Neural progenitor cell (in vitro differentiated cells): ENCODE data around the gene FGFR2. TPM values are rescaled to one million over a fixed set of nuclear protein-coding genes. Genes with fewer than 3 reads are reported as not detected.

ENCODE experiments used
- DNase-seq: peaks from one replicate; pipeline ENCODE4 v3.0.0-alpha.2; 2016; ENCODE audit warnings: low spot score
- H2AFZ ChIP-seq: fragments of 200-600 bp; sonication (generic); replicated peaks from 2 replicates; pipeline ENCODE4 v1.6.1; 2016; ENCODE audit warnings: antibody characterized with exemption
- H3F3A ChIP-seq: fragments of 200-600 bp; sonication (generic); 2 replicates; pipeline ENCODE4 v1.6.1; 2016; ENCODE audit warnings: antibody characterized with exemption, low read depth
- H3K27ac ChIP-seq: fragments of 200-600 bp; sonication (generic); 2 replicates; pipeline ENCODE4 v1.5.1; 2016; ENCODE audit warnings: mild to moderate bottlenecking
- H3K27me3 ChIP-seq: fragments of 200-600 bp; sonication (generic); 2 replicates; pipeline ENCODE4 v1.6.1; 2016; ENCODE audit warnings: mild to moderate bottlenecking, moderate library complexity
- H3K36me3 ChIP-seq: fragments of 200-600 bp; sonication (generic); 2 replicates; pipeline ENCODE4 v1.5.1; 2016
- H3K4me1 ChIP-seq: fragments of 200-600 bp; sonication (generic); 2 replicates; pipeline ENCODE4 v1.6.1; 2016; ENCODE audit warnings: mixed run types
- H3K4me2 ChIP-seq: fragments of 200-600 bp; sonication (generic); 2 replicates; pipeline ENCODE4 v1.6.1; 2016
- H3K4me3 ChIP-seq: fragments of 200-600 bp; sonication (generic); 2 replicates; pipeline ENCODE4 v1.5.1; 2016
- H3K79me2 ChIP-seq: fragments of 200-600 bp; sonication (generic); 2 replicates; pipeline ENCODE4 v1.6.1; 2016; ENCODE audit warnings: low read depth
- H3K9ac ChIP-seq: fragments of 200-600 bp; sonication (generic); 2 replicates; pipeline ENCODE4 v1.6.1; 2016
- H3K9me3 ChIP-seq: fragments of 200-600 bp; sonication (generic); 2 replicates; pipeline ENCODE4 v1.5.1; 2016; ENCODE audit warnings: low read depth
- H4K20me1 ChIP-seq: fragments of 200-600 bp; sonication (generic); 2 replicates; pipeline ENCODE4 v1.6.1; 2016; ENCODE audit warnings: low read depth
- H3K27ac Mint-ChIP-seq: 3 replicates; pipeline ENCODE4 v1.8.0; 2021; ENCODE audit warnings: mixed read lengths
- H3K27me3 Mint-ChIP-seq: 2 replicates; pipeline ENCODE4 v1.8.0; 2022; ENCODE audit warnings: low read depth, mild to moderate bottlenecking, inconsistent platforms, moderate library complexity, mixed read lengths; ENCODE audit not compliant: insufficient read depth
- H3K36me3 Mint-ChIP-seq: 3 replicates; pipeline ENCODE4 v1.8.0; 2021; ENCODE audit warnings: mixed read lengths
- H3K4me1 Mint-ChIP-seq: 3 replicates; pipeline ENCODE4 v1.8.0; 2021; ENCODE audit warnings: mixed read lengths
- H3K4me3 Mint-ChIP-seq: 3 replicates; pipeline ENCODE4 v1.8.0; 2021; ENCODE audit warnings: mild to moderate bottlenecking, moderate library complexity, mixed read lengths
- H3K9me3 Mint-ChIP-seq: 3 replicates; pipeline ENCODE4 v1.8.0; 2020; ENCODE audit warnings: mixed read lengths
- EZH2 ChIP-seq: fragments of 200-600 bp; sonication (generic); IDR thresholded peaks from 2 replicates; pipeline ENCODE4 v1.6.1; 2017; ENCODE audit warnings: antibody characterized with exemption, mild to moderate bottlenecking, moderate library complexity
- EZH2phosphoT487 ChIP-seq: fragments of 200-600 bp; sonication (generic); IDR thresholded peaks from 2 replicates; pipeline ENCODE4 v1.6.1; 2017; ENCODE audit warnings: antibody characterized with exemption
- total RNA-seq: library from RNA; depleted of rRNA; stranded (reverse); fragments of >200 nt; gene quantifications from 2 replicates; pipeline ENCODE4 v1.2.3, GENCODE V29; 2015; ENCODE audit warnings: low replicate concordance
- TF ChIP-seq, protein P1 (sequence below): fragments of 200-600 bp; sonication (generic); IDR thresholded peaks from 2 replicates; pipeline ENCODE4 v1.5.1; 2017; ENCODE audit warnings: antibody characterized with exemption, mild to moderate bottlenecking

The FGFR2 gene
- total RNA-seq, 1 donor from 2014 or later, result 99.1 TPM

GRCh38 chr10:121516093-121516865, 82.0 kb downstream of the FGFR2 start:
- H3K9me3 Mint-ChIP-seq, result no peaks in the 10 kb centered on the region
- peaks cover 54% of the 10 kb centered on the region for H3K36me3 Mint-ChIP-seq
- peaks cover 86% of the 10 kb centered on the region for H3K79me2 ChIP-seq
- H3F3A ChIP-seq, result no peaks in the 10 kb centered on the region
- no peaks in the 10 kb centered on the region for H3K4me1 ChIP-seq
- no peak overlapping the region for H3K27ac Mint-ChIP-seq
- no peak overlapping the region for H2AFZ ChIP-seq
- no peak overlapping the region for H3K4me3 ChIP-seq
- no peak overlapping the region for H3K27ac ChIP-seq
- no peak overlapping the region for H3K9ac ChIP-seq
- H3K27me3 ChIP-seq, result no peaks in the 10 kb centered on the region
- H3K4me3 Mint-ChIP-seq, result no peak overlapping the region
- no peaks in the 10 kb centered on the region for H3K36me3 ChIP-seq
- H3K9me3 ChIP-seq, result no peaks in the 10 kb centered on the region
- peaks cover 34% of the 10 kb centered on the region for H4K20me1 ChIP-seq
- H3K27me3 Mint-ChIP-seq, result peaks cover 8% of the 10 kb centered on the region
- no peak overlapping the region for H3K4me2 ChIP-seq
- H3K4me1 Mint-ChIP-seq, result peaks cover 15% of the 10 kb centered on the region
- TF ChIP-seq EZH2phosphoT487 (no peak), EZH2 (no peak)
- TF ChIP-seq, protein P1, sequence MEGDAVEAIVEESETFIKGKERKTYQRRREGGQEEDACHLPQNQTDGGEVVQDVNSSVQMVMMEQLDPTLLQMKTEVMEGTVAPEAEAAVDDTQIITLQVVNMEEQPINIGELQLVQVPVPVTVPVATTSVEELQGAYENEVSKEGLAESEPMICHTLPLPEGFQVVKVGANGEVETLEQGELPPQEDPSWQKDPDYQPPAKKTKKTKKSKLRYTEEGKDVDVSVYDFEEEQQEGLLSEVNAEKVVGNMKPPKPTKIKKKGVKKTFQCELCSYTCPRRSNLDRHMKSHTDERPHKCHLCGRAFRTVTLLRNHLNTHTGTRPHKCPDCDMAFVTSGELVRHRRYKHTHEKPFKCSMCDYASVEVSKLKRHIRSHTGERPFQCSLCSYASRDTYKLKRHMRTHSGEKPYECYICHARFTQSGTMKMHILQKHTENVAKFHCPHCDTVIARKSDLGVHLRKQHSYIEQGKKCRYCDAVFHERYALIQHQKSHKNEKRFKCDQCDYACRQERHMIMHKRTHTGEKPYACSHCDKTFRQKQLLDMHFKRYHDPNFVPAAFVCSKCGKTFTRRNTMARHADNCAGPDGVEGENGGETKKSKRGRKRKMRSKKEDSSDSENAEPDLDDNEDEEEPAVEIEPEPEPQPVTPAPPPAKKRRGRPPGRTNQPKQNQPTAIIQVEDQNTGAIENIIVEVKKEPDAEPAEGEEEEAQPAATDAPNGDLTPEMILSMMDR, result no peak
- no peak for DNase-seq

- Mint-ChIP-seq H3K36me3 (peaks cover 46% of the 10 kb centered on the region), H3K27me3 (peaks cover 3% of the 10 kb centered on the region), H3K27ac (no peak overlapping the region), H3K9me3 (no peaks in the 10 kb centered on the region), H3K4me3 (no peak overlapping the region), H3K4me1 (peaks cover 10% of the 10 kb centered on the region)
- H3K4me3 ChIP-seq, result no peak overlapping the region
- no peaks in the 10 kb centered on the region for H3K36me3 ChIP-seq
- no peaks in the 10 kb centered on the region for H3F3A ChIP-seq
- no peak overlapping the region for H3K4me2 ChIP-seq
- H4K20me1 ChIP-seq, result peaks cover 36% of the 10 kb centered on the region
- H3K27ac ChIP-seq, result no peak overlapping the region
- no peak overlapping the region for H2AFZ ChIP-seq
- TF ChIP-seq EZH2 (no peak), EZH2phosphoT487 (no peak)
- TF ChIP-seq, protein P1, result no peak
- H3K79me2 ChIP-seq, result peaks cover 85% of the 10 kb centered on the region
- no peak overlapping the region for H3K9ac ChIP-seq
- no peaks in the 10 kb centered on the region for H3K27me3 ChIP-seq
- DNase-seq, result no peak
- peaks cover 4% of the 10 kb centered on the region for H3K4me1 ChIP-seq
- no peaks in the 10 kb centered on the region for H3K9me3 ChIP-seq
Observed at GRCh38 chr10:121514141-121514865, 83.9 kb downstream of the FGFR2 start.

DNA sequence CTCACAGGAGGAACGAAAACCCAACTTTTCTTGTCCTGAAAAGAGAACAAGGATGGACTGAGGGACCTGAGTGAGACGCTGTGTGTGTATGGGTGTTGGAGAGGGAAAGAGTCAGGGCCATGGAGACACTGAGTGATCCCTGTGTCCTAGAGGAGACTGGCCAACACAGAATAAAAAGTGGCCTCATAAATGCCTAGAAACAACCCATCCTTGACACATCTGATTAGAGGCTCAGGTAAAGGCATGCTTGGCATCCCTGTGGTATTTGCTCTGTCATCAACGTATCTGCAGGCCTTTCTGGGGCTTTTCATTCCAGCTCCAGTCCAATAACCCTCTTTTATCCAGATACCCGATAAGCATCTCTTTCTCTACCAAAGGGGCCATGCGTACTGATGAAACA, 86.3 kb downstream of the FGFR2 start:
- H3K36me3 Mint-ChIP-seq, result peaks cover 28% of the 10 kb centered on the region
- no peaks in the 10 kb centered on the region for H3K9me3 Mint-ChIP-seq

More for the DNA sequence above, 86.3 kb downstream of the FGFR2 start:
- Histone ChIP-seq H3K27ac (no peak overlapping the region), H3F3A (no peaks in the 10 kb centered on the region), H3K27me3 (no peaks in the 10 kb centered on the region), H4K20me1 (peaks cover 32% of the 10 kb centered on the region), H3K9me3 (no peaks in the 10 kb centered on the region), H3K4me3 (no peak overlapping the region), H2AFZ (no peak overlapping the region), H3K4me1 (peaks cover 4% of the 10 kb centered on the region), H3K9ac (no peak overlapping the region), H3K4me2 (no peak overlapping the region), H3K36me3 (no peaks in the 10 kb centered on the region), H3K79me2 (peaks cover 78% of the 10 kb centered on the region)
- no peak overlapping the region for H3K4me3 Mint-ChIP-seq
- DNase-seq, result no peak
- TF ChIP-seq EZH2, result no peak
- no peak for TF ChIP-seq EZH2phosphoT487
- TF ChIP-seq, protein P1, result no peak
- peaks cover 3% of the 10 kb centered on the region for H3K27me3 Mint-ChIP-seq
- no peak overlapping the region for H3K27ac Mint-ChIP-seq
- peaks cover 10% of the 10 kb centered on the region for H3K4me1 Mint-ChIP-seq
